ENCODE results near the gene WDR35. TPM values are rescaled to one million over a fixed set of nuclear protein-coding genes. Genes with fewer than 3 reads are reported as not detected.

Gene WDR35
- total RNA-seq, 1 experiment from 2014 or later = 8.2 TPM

GRCh38 chr2:20033322-20033721 lies 43.4 kb upstream of the WDR35 start:
- Histone ChIP-seq H3K27ac (no peak overlapping the region), H3K9me3 (ENCODE audit: insufficient read depth, low read depth) (no peaks in the 10 kb centered on the region), H3K27me3 (ENCODE audit: insufficient read depth, low read depth) (no peaks in the 10 kb centered on the region), H3K79me2 (ENCODE audit: low read depth) (peaks cover 13% of the 10 kb centered on the region), H3K9me2 (ENCODE audit: insufficient read depth) (no peaks in the 10 kb centered on the region), H3K4me3 (no peak overlapping the region), H2AFZ (no peak overlapping the region), H3K4me2 (no peak overlapping the region), H3K4me1 (replicated peaks; ENCODE audit: insufficient read depth) (no peaks in the 10 kb centered on the region), H3K36me3 (ENCODE audit: low read depth) (peaks cover 81% of the 10 kb centered on the region), H3F3A (ENCODE audit: insufficient read depth, low read depth) (peaks cover 2% of the 10 kb centered on the region; the same call in 1 of the 2 replicates), H4K20me1 (ENCODE audit: insufficient read depth) (0 out of 2 replicates have a peak, but pooled peaks cover 4% of the 10 kb centered on the region)
- no TSS peak for BruUV-seq (replicated peaks)
- intact Hi-C loops (cut with micrococcal nuclease; ENCODE audit: unreplicated experiment) = loop anchor here (10.0 kb wide), 1 partner anchor 261 kb away; no protein-coding TSS in a partner anchor
- ChIA-PET POLR2A (ENCODE audit: unreplicated experiment) (no interaction called here), CTCF (interaction anchor here (0.6 kb wide), 1 partner anchor 15 kb away, joined by 3 read pairs; no protein-coding TSS in a partner anchor)
- no peak for DNase-seq
- TF ChIP-seq EZH2 (IDR thresholded peaks at IDR 0.05; ENCODE audit: low read depth) = no peak
- TF ChIP-seq, protein P1, sequence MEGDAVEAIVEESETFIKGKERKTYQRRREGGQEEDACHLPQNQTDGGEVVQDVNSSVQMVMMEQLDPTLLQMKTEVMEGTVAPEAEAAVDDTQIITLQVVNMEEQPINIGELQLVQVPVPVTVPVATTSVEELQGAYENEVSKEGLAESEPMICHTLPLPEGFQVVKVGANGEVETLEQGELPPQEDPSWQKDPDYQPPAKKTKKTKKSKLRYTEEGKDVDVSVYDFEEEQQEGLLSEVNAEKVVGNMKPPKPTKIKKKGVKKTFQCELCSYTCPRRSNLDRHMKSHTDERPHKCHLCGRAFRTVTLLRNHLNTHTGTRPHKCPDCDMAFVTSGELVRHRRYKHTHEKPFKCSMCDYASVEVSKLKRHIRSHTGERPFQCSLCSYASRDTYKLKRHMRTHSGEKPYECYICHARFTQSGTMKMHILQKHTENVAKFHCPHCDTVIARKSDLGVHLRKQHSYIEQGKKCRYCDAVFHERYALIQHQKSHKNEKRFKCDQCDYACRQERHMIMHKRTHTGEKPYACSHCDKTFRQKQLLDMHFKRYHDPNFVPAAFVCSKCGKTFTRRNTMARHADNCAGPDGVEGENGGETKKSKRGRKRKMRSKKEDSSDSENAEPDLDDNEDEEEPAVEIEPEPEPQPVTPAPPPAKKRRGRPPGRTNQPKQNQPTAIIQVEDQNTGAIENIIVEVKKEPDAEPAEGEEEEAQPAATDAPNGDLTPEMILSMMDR (conservative IDR thresholded peaks at IDR 0.05) = no peak

GRCh38 chr2:20030224-20030623 lies 40.3 kb upstream of the WDR35 start:
- Histone ChIP-seq H3K27me3 (ENCODE audit: insufficient read depth, low read depth) (no peaks in the 10 kb centered on the region), H3K4me2 (no peak overlapping the region), H3K9me3 (ENCODE audit: insufficient read depth, low read depth) (no peaks in the 10 kb centered on the region), H3K36me3 (ENCODE audit: low read depth) (peaks cover 64% of the 10 kb centered on the region), H3K4me3 (no peak overlapping the region), H3K9me2 (ENCODE audit: insufficient read depth) (no peaks in the 10 kb centered on the region), H3K79me2 (ENCODE audit: low read depth) (no peaks in the 10 kb centered on the region), H3F3A (ENCODE audit: insufficient read depth, low read depth) (no peaks in the 10 kb centered on the region; the same call in 1 of the 2 replicates), H2AFZ (no peak overlapping the region), H3K27ac (no peak overlapping the region), H3K4me1 (replicated peaks; ENCODE audit: insufficient read depth) (no peaks in the 10 kb centered on the region), H4K20me1 (ENCODE audit: insufficient read depth) (no peaks in the 10 kb centered on the region)
- no TSS peak for BruUV-seq (replicated peaks)
- intact Hi-C loops (cut with micrococcal nuclease; ENCODE audit: unreplicated experiment) = loop anchor here (10.0 kb wide), 1 partner anchor 265 kb away; no protein-coding TSS in a partner anchor
- CTCF ChIA-PET = interaction anchor here (0.6 kb wide), 1 partner anchor 17 kb away, joined by 4 read pairs; no protein-coding TSS in a partner anchor
- TF ChIP-seq, protein P1 (conservative IDR thresholded peaks at IDR 0.05) = no peak
- no peak for TF ChIP-seq EZH2 (IDR thresholded peaks at IDR 0.05; ENCODE audit: low read depth)
- POLR2A ChIA-PET (ENCODE audit: unreplicated experiment) = no interaction called here
- no peak for DNase-seq

DNA sequence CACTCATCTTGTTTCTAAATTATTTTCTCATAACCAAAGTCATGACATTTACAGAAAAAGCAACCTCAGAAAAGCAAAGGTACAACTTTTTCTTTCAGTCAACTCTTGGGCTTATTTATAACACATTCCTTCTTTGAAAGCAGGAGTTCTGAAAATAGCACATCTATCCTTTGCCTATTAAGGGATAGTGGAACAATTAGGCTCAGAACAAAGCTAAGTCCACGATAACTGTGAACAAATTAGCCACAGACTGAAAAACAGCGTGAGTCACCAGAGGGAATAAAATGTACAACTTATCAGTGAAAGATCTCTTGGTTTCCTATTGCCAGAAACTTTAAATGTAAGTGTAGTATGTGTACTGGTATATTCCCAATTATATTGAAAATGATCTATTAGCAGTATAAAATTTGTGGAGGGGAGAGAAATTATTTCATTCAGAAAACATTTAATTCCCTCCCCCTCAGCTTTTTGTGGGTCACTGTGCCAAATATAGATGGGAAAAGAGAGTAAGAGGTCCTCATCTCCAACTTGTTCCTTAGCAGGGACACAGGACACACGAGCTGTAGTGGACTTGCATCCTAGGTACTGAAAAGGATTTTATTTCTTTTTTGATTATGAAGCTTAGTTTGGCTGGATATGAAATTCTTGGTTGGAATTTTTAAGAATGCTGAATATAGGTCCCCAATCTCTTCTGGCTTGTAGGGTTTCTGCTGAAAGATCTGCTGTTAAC lies 38.0 kb upstream of the WDR35 start:
- CTCF ChIA-PET = interaction anchor here (1.0 kb wide), 1 partner anchor 12 kb away, joined by 3 read pairs; no protein-coding TSS in a partner anchor

More for the DNA sequence above, 38.0 kb upstream of the WDR35 start:
- no peaks in the 10 kb centered on the region for H3K4me1 ChIP-seq (replicated peaks; ENCODE audit: insufficient read depth)
- H3K4me3 ChIP-seq = no peak overlapping the region
- no peaks in the 10 kb centered on the region for H3K9me2 ChIP-seq (ENCODE audit: insufficient read depth)
- POLR2A ChIA-PET (ENCODE audit: unreplicated experiment) = no interaction called here
- no peaks in the 10 kb centered on the region for H4K20me1 ChIP-seq (ENCODE audit: insufficient read depth)
- peaks cover 42% of the 10 kb centered on the region for H3K36me3 ChIP-seq (ENCODE audit: low read depth)
- TF ChIP-seq, protein P1 (conservative IDR thresholded peaks at IDR 0.05) = no peak
- no peak for TF ChIP-seq EZH2 (IDR thresholded peaks at IDR 0.05; ENCODE audit: low read depth)
- intact Hi-C loops (cut with micrococcal nuclease; ENCODE audit: unreplicated experiment) = no loop called here
- H3K27me3 ChIP-seq (ENCODE audit: insufficient read depth, low read depth) = no peaks in the 10 kb centered on the region
- no peaks in the 10 kb centered on the region for H3K79me2 ChIP-seq (ENCODE audit: low read depth)
- no peak for DNase-seq
- no peaks in the 10 kb centered on the region for H3K9me3 ChIP-seq (ENCODE audit: insufficient read depth, low read depth)
- H3F3A ChIP-seq (ENCODE audit: insufficient read depth, low read depth) = no peaks in the 10 kb centered on the region; the same call in 1 of the 2 replicates
- H3K27ac ChIP-seq = no peak overlapping the region
- H3K4me2 ChIP-seq = no peak overlapping the region
- H2AFZ ChIP-seq = no peak overlapping the region
- no TSS peak for BruUV-seq (replicated peaks)
